Measurements from ENCODE around the gene PLAC1.

GRCh38 chrX:134646691-134647090 lies 11.6 kb downstream of the PLAC1 start:
- no peak for TF ChIP-seq SIN3A (IDR thresholded peaks at IDR 0.05; ENCODE audit: borderline replicate concordance, insufficient read depth, low read depth, low read length)
- no peak for TF ChIP-seq POLR2AphosphoS5 (IDR thresholded peaks at IDR 0.05; ENCODE audit: low read depth, low read length)
- no peak for TF ChIP-seq REST (IDR thresholded peaks at IDR 0.05; ENCODE audit: insufficient read depth in 1 of 2, low read depth in 2 of 2, low read length in 1 of 2)
